SK-N-MC (cell line): Measurements from ENCODE around the gene GBX2.

Experiments used
- EZH2 ChIP-seq: fragments of 200-600 bp; sonication (generic); IDR thresholded peaks from one replicate; pipeline ENCODE4 v1.6.1; 2017; ENCODE audit warnings: antibody characterized with exemption
- FOXP2 ChIP-seq: optimal IDR thresholded peaks from 2 replicates; pipeline ENCODE3; 2011; ENCODE audit warnings: mild to moderate bottlenecking, moderate library complexity; ENCODE audit not compliant: insufficient read depth; ENCODE audit errors: extremely low read length, control extremely low read depth
- POLR2AphosphoS5 ChIP-seq: IDR thresholded peaks from 2 replicates; pipeline ENCODE4 v1.6.1; 2012; ENCODE audit warnings: mild to moderate bottlenecking, low read depth, low read length, borderline replicate concordance

DNA sequence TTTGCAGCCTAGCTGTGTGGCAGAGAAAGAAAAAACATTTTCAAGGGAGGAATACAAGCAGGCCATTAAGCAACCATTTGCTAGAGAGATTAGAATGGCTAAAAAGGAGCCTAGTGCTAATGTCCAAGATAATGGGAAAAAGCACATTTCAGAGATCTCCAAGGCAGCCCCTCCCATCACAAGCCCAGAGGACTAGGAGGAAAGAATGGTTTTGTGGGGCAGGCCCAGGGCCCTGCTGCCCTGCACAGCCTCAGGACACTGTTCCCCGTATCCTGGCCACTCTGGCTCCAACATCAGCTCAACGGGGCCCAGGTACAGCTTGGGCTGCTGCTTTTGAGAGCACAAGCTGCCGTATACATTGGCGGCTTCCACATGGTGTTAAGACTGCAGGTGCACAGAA lies 16.5 kb upstream of the GBX2 start:
- TF ChIP-seq EZH2 (no peak), POLR2AphosphoS5 (no peak), FOXP2 (no peak)
